A673 (cell line): Measurements from ENCODE around the gene LBHD2. TPM values are rescaled to one million over a fixed set of nuclear protein-coding genes. Genes with fewer than 3 reads are reported as not detected.

Experiments used
- BruUV-seq: library from RNA; stranded (reverse); fragments of 400-500 nt; replicated peaks from 2 replicates; lab custom pipeline; 2021; lab: Mats Ljungman, UMichigan
- CTCF ChIA-PET: fragments of 300-600 bp; sonication (Branson Sonifier 250); formaldehyde crosslinking; loops from one replicate; lab custom pipeline; 2022; ENCODE audit warnings: antibody characterized with exemption; lab: Charles Lee
- POLR2A ChIA-PET: fragments of 300-600 bp; sonication (Branson Sonifier 250); formaldehyde crosslinking; loops from one replicate; lab custom pipeline; 2022; ENCODE audit warnings: antibody characterized with exemption; ENCODE audit not compliant: low non-redundant PET; lab: Charles Lee
- DNase-seq: peaks from one replicate; pipeline ENCODE4 v3.0.0-alpha.2; 2015; ENCODE audit warnings: low spot score
- H3K27ac ChIP-seq: fragments of 200-600 bp; sonication (generic); 2 replicates; pipeline ENCODE4 v1.5.1; 2016; ENCODE audit warnings: mixed run types, low read depth, mild to moderate bottlenecking, mixed read lengths, antibody characterized with exemption, low read length; ENCODE audit not compliant: poor library complexity, severe bottlenecking
- H3K27me3 ChIP-seq: fragments of 200-600 bp; sonication (generic); replicated peaks from 2 replicates; pipeline ENCODE4 v1.6.1; 2017; ENCODE audit warnings: mixed run types, low read depth, mild to moderate bottlenecking, mixed read lengths, antibody characterized with exemption, low read length; ENCODE audit not compliant: insufficient read depth, poor library complexity
- H3K36me3 ChIP-seq: fragments of 200-600 bp; sonication (generic); 2 replicates; pipeline ENCODE4 v1.6.1; 2016; ENCODE audit warnings: mixed run types, mild to moderate bottlenecking, mixed read lengths, antibody characterized with exemption, low read length; ENCODE audit not compliant: insufficient read depth, poor library complexity, severe bottlenecking
- H3K4me1 ChIP-seq: fragments of 200-600 bp; sonication (generic); 2 replicates; pipeline ENCODE4 v1.6.1; 2017; ENCODE audit warnings: mixed run types, mild to moderate bottlenecking, mixed read lengths, antibody characterized with exemption, low read length; ENCODE audit not compliant: insufficient read depth, poor library complexity, severe bottlenecking
- H3K4me3 ChIP-seq: fragments of 200-600 bp; sonication (generic); 2 replicates; pipeline ENCODE4 v1.5.1; 2016; ENCODE audit warnings: low read depth, mixed run types, mild to moderate bottlenecking, mixed read lengths, low read length; ENCODE audit not compliant: poor library complexity, severe bottlenecking
- H3K9me3 ChIP-seq: fragments of 200-600 bp; sonication (generic); 2 replicates; pipeline ENCODE4 v1.6.1; 2016; ENCODE audit warnings: mixed run types, low read depth, mild to moderate bottlenecking, mixed read lengths, antibody characterized with exemption, low read length; ENCODE audit not compliant: poor library complexity, severe bottlenecking
- CTCF ChIP-seq: fragments of 300-800, 200-600 bp; sonication (generic); conservative IDR thresholded peaks from 2 replicates; pipeline ENCODE4 v1.5.1; 2017; ENCODE audit warnings: low read depth, mild to moderate bottlenecking, antibody characterized with exemption, low read length, moderate library complexity, mixed read lengths
- EZH2 ChIP-seq: fragments of 200-600 bp; sonication (generic); IDR thresholded peaks from 2 replicates; pipeline ENCODE4 v1.6.1; 2017; ENCODE audit warnings: borderline replicate concordance, low read depth, mild to moderate bottlenecking, mixed read lengths, antibody characterized with exemption, low read length; ENCODE audit not compliant: poor library complexity, severe bottlenecking
- intact Hi-C: fragments of 100-400 bp; cut with micrococcal nuclease; formaldehyde crosslinking; loops from one replicate; pipeline ENCODE4 v1.10.0; 2022; ENCODE audit not compliant: unreplicated experiment
- total RNA-seq: library from RNA; stranded (reverse); gene quantifications from 2 replicates; pipeline ENCODE4 v1.2.3, GENCODE V29; 2021

Gene LBHD2
- total RNA-seq, 1 experiment from 2014 or later: 0.99 TPM

DNA sequence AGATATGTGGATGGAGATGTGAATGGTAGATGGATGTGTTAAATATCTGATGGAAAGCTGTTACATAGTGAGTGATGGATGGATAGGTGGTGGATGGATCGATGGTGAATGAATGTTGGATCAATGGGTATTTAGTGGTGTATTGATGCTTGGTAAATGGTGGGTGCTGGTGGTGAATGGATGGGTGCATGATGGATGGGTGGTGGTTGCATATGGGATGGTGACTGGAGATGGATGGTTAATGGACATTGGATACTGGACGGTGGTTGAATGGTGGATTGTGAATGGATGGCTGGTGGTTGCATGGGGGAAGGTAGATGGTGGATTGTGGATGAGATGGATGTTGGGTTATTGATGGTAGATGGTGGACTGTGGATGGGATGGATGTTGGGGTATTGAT lies 2.1 kb upstream of the LBHD2 start:
- no peaks in the 10 kb centered on the region for H3K27me3 ChIP-seq
- DNase-seq: no peak
- intact Hi-C loops: no loop called here
- H3K27ac ChIP-seq: no peak overlapping the region
- CTCF ChIA-PET: interaction anchor here (0.6 kb wide), 1 partner anchor 213 kb away, joined by 3 read pairs; no protein-coding TSS in a partner anchor
- H3K9me3 ChIP-seq: no peaks in the 10 kb centered on the region
- H3K4me1 ChIP-seq: peaks cover 6% of the 10 kb centered on the region
- BruUV-seq: no TSS peak
- POLR2A ChIA-PET: no interaction called here
- no peak overlapping the region for H3K4me3 ChIP-seq
- TF ChIP-seq CTCF (no peak), EZH2 (no peak)
- H3K36me3 ChIP-seq: no peaks in the 10 kb centered on the region

DNA sequence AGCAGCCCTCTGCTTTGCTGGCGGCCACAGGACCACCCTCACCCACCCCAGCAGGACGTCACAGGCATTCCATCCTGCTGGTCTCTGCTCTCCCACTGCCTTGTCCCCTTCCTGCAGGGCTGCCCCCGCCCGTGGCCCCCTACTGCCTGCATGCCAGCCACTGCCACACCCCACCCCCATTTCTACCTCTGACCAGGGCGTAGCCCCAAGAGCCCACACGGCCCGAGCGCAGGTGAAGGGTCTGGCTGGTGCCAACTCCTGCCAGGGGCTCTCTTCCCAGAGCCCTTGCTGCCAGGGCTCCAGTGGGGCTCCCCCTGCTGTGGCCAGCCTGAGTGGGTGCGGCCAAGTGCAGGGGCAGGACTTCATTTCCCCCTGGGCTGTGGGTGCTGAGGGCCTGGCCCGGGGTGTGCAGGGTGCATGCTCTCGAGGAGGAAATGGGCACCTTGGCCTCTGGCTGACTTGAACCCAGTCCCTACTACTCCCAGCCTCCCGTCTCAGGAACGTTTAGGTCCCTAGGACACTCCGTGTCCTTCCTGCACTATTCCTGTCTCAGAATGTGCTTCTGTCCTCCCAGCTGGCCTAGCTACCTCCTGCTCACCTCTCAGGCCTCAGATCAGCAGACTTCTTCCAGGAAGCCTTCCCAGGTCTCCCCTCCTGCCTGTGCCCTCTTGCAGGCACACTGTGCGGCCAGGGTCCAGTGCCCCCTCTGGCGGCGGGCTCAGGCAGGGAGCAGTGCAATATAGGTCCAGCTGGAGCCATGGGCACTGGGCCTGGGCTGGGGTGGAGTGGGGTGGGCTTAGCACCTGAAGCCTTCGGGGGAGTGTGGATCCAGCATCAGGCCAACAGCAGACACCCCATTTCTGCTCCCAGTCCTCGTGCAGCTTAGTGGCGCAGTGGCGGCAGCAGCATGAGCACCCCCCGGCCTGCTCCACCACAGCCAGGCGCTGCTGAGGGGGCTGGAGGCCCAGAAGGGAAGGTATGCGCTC lies 1.4 kb downstream of the LBHD2 start:
- no peak for DNase-seq
- Histone ChIP-seq H3K4me3 (no peak overlapping the region), H3K27ac (no peak overlapping the region), H3K9me3 (no peaks in the 10 kb centered on the region), H3K4me1 (no peaks in the 10 kb centered on the region), H3K27me3 (no peaks in the 10 kb centered on the region), H3K36me3 (no peaks in the 10 kb centered on the region)
- ChIA-PET POLR2A (no interaction called here), CTCF (no interaction called here)
- intact Hi-C loops: no loop called here
- BruUV-seq: no TSS peak
- TF ChIP-seq CTCF (no peak; the same call in 1 of the 2 replicates), EZH2 (no peak)

DNA sequence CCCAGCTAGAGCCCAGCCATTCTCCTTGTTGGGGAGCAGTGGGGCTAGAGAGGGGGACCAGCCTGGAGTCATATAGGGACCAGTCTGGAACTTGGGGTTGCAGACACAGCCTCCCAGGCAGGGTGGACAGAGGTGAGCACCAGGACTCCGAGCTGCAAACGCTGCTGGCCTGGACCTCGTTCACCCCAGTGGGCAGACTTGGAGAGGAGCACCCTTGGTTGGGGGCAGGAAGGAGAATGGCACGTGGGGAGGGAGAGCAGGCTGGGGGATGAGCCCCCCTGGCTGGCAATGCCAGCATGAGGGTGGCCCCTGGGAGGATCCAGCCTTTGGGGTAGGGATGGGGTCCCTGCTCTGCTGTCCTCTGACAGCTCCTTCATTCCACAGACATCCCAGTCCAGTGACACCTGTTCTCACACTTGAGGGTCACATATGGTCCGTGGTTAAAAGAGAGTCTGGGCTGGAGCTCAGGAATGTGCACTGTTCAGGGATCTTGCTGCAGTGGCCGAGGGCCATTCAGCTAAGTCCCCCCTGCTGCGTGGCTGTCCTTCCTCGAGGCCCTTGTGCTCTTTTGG lies 2.8 kb downstream of the LBHD2 start:
- Histone ChIP-seq H3K9me3 (no peaks in the 10 kb centered on the region), H3K4me1 (peaks cover 3% of the 10 kb centered on the region), H3K27me3 (no peaks in the 10 kb centered on the region), H3K4me3 (no peak overlapping the region), H3K27ac (no peak overlapping the region), H3K36me3 (no peaks in the 10 kb centered on the region)
- TF ChIP-seq EZH2: no peak
- no peak for TF ChIP-seq CTCF
- POLR2A ChIA-PET: no interaction called here
- intact Hi-C loops: no loop called here
- no TSS peak for BruUV-seq
- no peak for DNase-seq
- CTCF ChIA-PET: interaction anchor here (0.6 to 0.7 kb wide), 2 partner anchors 13 to 18 kb away, joined by 4 read pairs; no protein-coding TSS in a partner anchor
